Right renal cortex interstitium (tissue), 3 donors: Measurements from ENCODE around the gene TMED6. TPM values are rescaled to one million over a fixed set of nuclear protein-coding genes. Genes with fewer than 3 reads are reported as not detected.

Experiments used
- DNase-seq, 3 donors: peaks; one replicate each; pipeline ENCODE4 v3.0.0-alpha.2; 2013; ENCODE audit warnings: low read depth in 3 of 3, low spot score in 2 of 3
- polyA plus RNA-seq, 3 donors: library from polyadenylated mRNA; unstranded; fragments of 120-200 nt; gene quantifications; one replicate each; pipeline ENCODE4 v1.2.1, GENCODE V29; 2013; ENCODE audit not compliant: insufficient read length in 3 of 3

Gene TMED6
- 1 to 10 TPM; 1.5 to 3.6 (median 2.3) TPM for polyA plus RNA-seq

- DNase-seq = no peak
Measured at GRCh38 chr16:69351309-69352027, at the start of gene TMED6. TSS of gene TMED6 (minus strand) at chr16:69351786. CDS start at chr16:69351753, 33 bp downstream.

GRCh38 chr16:69399361-69399760, 47.8 kb upstream of the TMED6 start:
- no peak for DNase-seq

GRCh38 chr16:69397821-69398521, 46.4 kb upstream of the TMED6 start:
- DNase-seq = no peak

GRCh38 chr16:69396187-69397061, 44.8 kb upstream of the TMED6 start:
- DNase-seq = peak; percentile 88 to 91 (median 88)

GRCh38 chr16:69395859-69396186, 44.2 kb upstream of the TMED6 start:
- DNase-seq = no peak

GRCh38 chr16:69393898-69394849, 42.6 kb upstream of the TMED6 start:
- DNase-seq = no peak

- DNase-seq = no peak
Measured at GRCh38 chr16:69386596-69386995, 35.0 kb upstream of the TMED6 start.

GRCh38 chr16:69384974-69385373, 33.4 kb upstream of the TMED6 start:
- DNase-seq = no peak

GRCh38 chr16:69382421-69382820, 30.8 kb upstream of the TMED6 start:
- no peak for DNase-seq

GRCh38 chr16:69381231-69381630, 29.6 kb upstream of the TMED6 start:
- no peak for DNase-seq

GRCh38 chr16:69378760-69379159, 27.2 kb upstream of the TMED6 start:
- no peak for DNase-seq

- DNase-seq = no peak
Measured at GRCh38 chr16:69378036-69378435, 26.4 kb upstream of the TMED6 start.

- DNase-seq = no peak
Measured at GRCh38 chr16:69376393-69377059, 24.9 kb upstream of the TMED6 start.

- no peak for DNase-seq
Measured at GRCh38 chr16:69373019-69373418, 21.4 kb upstream of the TMED6 start.

GRCh38 chr16:69371564-69371963, 20.0 kb upstream of the TMED6 start:
- DNase-seq = no peak

GRCh38 chr16:69368866-69369265, 17.3 kb upstream of the TMED6 start:
- no peak for DNase-seq

- DNase-seq = no peak
Measured at GRCh38 chr16:69367980-69368379, 16.4 kb upstream of the TMED6 start.

- DNase-seq = no peak
Measured at GRCh38 chr16:69366431-69366830, 14.8 kb upstream of the TMED6 start.

- DNase-seq = no peak
Measured at GRCh38 chr16:69365901-69366300, 14.3 kb upstream of the TMED6 start.

GRCh38 chr16:69364088-69364487, 12.5 kb upstream of the TMED6 start:
- no peak for DNase-seq
